ENCODE measurements around the gene CCDC141. TPM values are rescaled to one million over a fixed set of nuclear protein-coding genes. Genes with fewer than 3 reads are reported as not detected.

The CCDC141 gene
- total RNA-seq, 6 experiments from 2014 or later = 0.03 to 0.05 TPM; not detected in 4

DNA sequence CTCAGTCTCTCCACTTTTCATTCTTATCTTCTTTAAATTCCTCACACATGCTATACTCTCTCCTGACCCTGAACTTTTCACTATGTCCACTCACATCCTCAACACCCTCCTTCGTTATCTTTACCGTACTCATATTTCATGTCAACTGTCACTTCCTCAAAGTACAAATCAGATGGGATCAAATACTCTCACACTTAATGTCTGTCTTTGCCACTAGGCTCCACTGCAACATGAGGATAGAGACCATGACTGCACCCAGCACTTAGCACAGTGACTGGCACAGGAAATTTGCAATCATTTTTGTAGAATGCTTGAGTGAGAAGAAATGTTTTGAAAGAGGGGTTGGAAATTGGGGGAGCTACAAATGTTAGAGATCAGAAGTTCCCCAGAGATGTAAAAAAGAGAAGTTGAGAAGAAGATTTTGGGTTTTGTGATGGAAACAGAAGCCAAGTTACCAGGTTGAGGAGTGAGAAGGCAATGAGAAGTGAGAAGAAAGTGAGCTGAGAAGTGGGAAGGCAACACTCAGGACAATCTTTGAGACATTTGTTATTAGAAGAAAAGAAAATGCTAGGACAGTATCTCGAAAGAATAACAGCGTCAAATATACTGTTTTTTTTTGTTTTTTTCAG is 87.0 kb downstream of the CCDC141 start:
- Mint-ChIP-seq H3K27ac (no peak overlapping the region), H3K27me3 (ENCODE audit: insufficient read depth) (peaks cover 1% of the 10 kb centered on the region; the same call in 1 of the 2 replicates), H3K9me3 (no peaks in the 10 kb centered on the region), H3K36me3 (ENCODE audit: low read depth) (no peaks in the 10 kb centered on the region), H3K4me1 (ENCODE audit: low read depth) (no peaks in the 10 kb centered on the region), H3K4me3 (no peak overlapping the region)
- TF ChIP-seq, protein P1, sequence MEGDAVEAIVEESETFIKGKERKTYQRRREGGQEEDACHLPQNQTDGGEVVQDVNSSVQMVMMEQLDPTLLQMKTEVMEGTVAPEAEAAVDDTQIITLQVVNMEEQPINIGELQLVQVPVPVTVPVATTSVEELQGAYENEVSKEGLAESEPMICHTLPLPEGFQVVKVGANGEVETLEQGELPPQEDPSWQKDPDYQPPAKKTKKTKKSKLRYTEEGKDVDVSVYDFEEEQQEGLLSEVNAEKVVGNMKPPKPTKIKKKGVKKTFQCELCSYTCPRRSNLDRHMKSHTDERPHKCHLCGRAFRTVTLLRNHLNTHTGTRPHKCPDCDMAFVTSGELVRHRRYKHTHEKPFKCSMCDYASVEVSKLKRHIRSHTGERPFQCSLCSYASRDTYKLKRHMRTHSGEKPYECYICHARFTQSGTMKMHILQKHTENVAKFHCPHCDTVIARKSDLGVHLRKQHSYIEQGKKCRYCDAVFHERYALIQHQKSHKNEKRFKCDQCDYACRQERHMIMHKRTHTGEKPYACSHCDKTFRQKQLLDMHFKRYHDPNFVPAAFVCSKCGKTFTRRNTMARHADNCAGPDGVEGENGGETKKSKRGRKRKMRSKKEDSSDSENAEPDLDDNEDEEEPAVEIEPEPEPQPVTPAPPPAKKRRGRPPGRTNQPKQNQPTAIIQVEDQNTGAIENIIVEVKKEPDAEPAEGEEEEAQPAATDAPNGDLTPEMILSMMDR (IDR thresholded peaks at IDR 0.05) = no peak
- DNase-seq = no peak

DNA sequence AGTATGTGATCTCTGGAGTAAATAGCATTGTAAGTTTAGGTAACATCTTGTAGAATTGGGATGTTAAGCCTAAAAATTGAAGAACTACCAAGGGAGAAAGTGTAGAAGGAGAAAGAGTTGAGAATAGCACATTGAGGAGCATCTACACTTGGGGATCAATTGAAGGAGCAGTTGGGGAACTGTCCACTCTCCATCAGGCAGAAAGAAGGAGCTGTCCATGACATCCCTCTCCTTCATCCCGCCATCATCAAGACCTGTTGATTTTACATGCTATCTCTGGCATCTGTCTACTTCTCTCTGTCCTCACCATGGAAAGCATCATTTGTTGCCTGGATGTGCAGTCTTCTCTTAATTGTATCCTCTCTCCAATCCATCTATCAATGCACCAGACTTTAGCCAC is 87.8 kb downstream of the CCDC141 start:
- Mint-ChIP-seq H3K4me3 (no peak overlapping the region), H3K27me3 (ENCODE audit: insufficient read depth) (no peaks in the 10 kb centered on the region), H3K4me1 (ENCODE audit: low read depth) (no peaks in the 10 kb centered on the region), H3K27ac (no peak overlapping the region), H3K36me3 (ENCODE audit: low read depth) (no peaks in the 10 kb centered on the region), H3K9me3 (no peaks in the 10 kb centered on the region)
- no peak for DNase-seq
- TF ChIP-seq, protein P1 (IDR thresholded peaks at IDR 0.05) = no peak

DNA sequence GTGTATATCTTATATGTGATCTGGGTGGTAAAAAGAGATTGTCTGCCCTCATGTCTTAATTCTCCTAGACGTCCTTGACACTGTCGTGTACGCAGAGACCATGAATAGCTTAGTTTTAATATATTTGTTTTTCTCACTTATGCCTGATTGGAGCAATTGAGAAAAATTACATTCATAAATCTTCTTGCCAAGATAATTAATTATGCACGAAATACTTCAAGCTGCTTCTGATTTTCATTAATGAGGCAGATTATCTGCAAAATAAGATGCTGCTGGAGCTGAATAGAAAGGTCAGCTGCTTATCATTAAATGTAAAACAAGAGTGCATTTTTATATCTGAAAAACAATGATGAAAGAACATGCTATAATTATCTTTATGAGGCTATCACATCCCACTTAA is 95.9 kb downstream of the CCDC141 start:
- Mint-ChIP-seq H3K4me3 (no peak overlapping the region), H3K4me1 (ENCODE audit: low read depth) (no peaks in the 10 kb centered on the region), H3K9me3 (no peaks in the 10 kb centered on the region), H3K36me3 (ENCODE audit: low read depth) (no peaks in the 10 kb centered on the region), H3K27me3 (ENCODE audit: insufficient read depth) (peaks cover 4% of the 10 kb centered on the region), H3K27ac (no peak overlapping the region)
- DNase-seq = no peak
- TF ChIP-seq, protein P1 (IDR thresholded peaks at IDR 0.05) = no peak

DNA sequence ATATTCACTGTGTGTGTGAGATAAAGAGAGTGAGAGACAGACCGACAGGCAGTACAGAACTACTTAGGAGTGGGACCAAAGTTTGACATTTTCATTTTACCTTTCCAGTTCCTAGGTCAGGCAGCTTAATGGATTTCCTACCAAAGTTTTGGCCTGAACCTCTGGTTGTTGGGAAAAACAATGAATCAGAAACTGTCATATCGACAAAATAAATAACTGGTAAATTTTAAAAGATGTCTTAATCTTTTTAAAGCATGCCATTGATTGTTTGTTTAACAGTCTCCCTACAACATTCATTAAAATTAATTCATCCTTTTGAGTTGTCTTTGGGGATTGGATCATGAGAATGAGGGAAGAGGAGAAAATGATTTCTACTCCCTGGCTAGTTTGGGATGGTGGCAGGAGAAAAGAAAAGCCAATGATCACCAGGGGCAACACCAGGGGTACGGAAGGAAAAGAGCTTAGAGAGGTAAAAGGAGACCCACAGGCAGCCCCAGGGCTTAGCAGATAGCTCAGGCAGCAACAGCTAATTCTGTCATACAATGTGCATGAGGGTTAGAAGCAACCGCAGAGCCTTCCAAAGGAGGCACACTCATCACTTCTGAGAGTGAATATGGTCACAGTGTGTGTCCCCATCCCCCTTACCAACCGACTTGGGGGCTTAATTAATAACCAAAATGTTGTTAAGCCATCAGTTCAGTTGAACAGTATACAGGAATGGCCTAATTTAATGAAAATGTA is 98.5 kb downstream of the CCDC141 start:
- Mint-ChIP-seq H3K27ac (no peak overlapping the region), H3K9me3 (no peaks in the 10 kb centered on the region; the same call in 1 of the 2 replicates), H3K4me1 (ENCODE audit: low read depth) (no peaks in the 10 kb centered on the region), H3K27me3 (ENCODE audit: insufficient read depth) (peaks cover 4% of the 10 kb centered on the region), H3K36me3 (ENCODE audit: low read depth) (no peaks in the 10 kb centered on the region), H3K4me3 (no peak overlapping the region)
- no peak for DNase-seq
- TF ChIP-seq, protein P1 (IDR thresholded peaks at IDR 0.05) = no peak

DNA sequence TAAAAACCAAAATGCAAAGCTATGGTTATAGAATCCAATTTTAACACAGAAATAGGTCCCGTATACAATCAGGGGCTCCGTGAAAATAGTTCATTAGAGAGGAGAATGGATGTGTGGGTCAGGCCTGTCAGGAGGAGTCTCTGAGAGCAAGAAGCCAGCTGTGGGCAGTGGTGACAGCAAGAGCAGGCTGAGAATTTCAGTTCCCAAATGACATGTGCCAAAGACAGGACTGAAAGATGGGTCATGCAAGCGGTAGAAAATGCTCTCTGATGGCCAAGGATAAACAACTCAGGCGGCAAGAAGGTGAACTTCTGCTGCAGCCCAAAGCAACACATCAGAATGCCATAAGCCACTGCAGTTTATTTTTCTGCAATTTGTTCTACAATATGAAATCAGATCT is 100.4 kb downstream of the CCDC141 start:
- TF ChIP-seq, protein P1 (IDR thresholded peaks at IDR 0.05) = no peak
- H3K4me1 Mint-ChIP-seq (ENCODE audit: low read depth) = no peaks in the 10 kb centered on the region
- H3K27me3 Mint-ChIP-seq (ENCODE audit: insufficient read depth) = peaks cover 4% of the 10 kb centered on the region
- no peak overlapping the region; the same call in 1 of the 2 replicates for H3K4me3 Mint-ChIP-seq
- no peaks in the 10 kb centered on the region for H3K36me3 Mint-ChIP-seq (ENCODE audit: low read depth)
- no peak overlapping the region for H3K27ac Mint-ChIP-seq
- H3K9me3 Mint-ChIP-seq = no peaks in the 10 kb centered on the region; the same call in 1 of the 2 replicates
- no peak for DNase-seq

All from HFFc6 (cell line).